HepG2 (cell line): ENCODE data around the gene CLP1. TPM values are rescaled to one million over a fixed set of nuclear protein-coding genes. Genes with fewer than 3 reads are reported as not detected.

ENCODE experiments used
- EZH2 ChIP-seq: conservative IDR thresholded peaks from 2 replicates; pipeline ENCODE4 v1.6.1; 2012; ENCODE audit warnings: mild to moderate bottlenecking, low read depth, low read length, moderate library complexity
- IKZF5 ChIP-seq: IDR thresholded peaks from 2 replicates; pipeline ENCODE4 v1.6.1; 2018; ENCODE audit warnings: missing genetic modification reagents, mild to moderate bottlenecking, missing compliant biosample characterization
- KAT8 ChIP-seq: IDR thresholded peaks from 2 replicates; pipeline ENCODE4 v1.6.1; 2016; ENCODE audit warnings: missing genetic modification reagents, missing compliant biosample characterization
- KLF9 ChIP-seq: IDR thresholded peaks from 2 replicates; pipeline ENCODE4 v1.6.1; 2016; ENCODE audit warnings: low read depth
- PCBP2 ChIP-seq: fragments of 200-400 bp; formaldehyde crosslinking; optimal IDR thresholded peaks from 2 replicates; pipeline ENCODE3; 2018; ENCODE audit warnings: low read length, low read depth; ENCODE audit not compliant: poor library complexity, severe bottlenecking
- RFXAP ChIP-seq: sonication (generic); formaldehyde crosslinking; IDR thresholded peaks from 2 replicates; pipeline ENCODE4 v1.4.0; 2020; ENCODE audit warnings: missing genetic modification reagents, borderline replicate concordance
- SMAD1 ChIP-seq: sonication (generic); formaldehyde crosslinking; IDR thresholded peaks from 2 replicates; pipeline ENCODE4 v1.4.0; 2020; ENCODE audit warnings: missing genetic modification reagents, low read depth, mild to moderate bottlenecking, borderline replicate concordance
- TAF15 ChIP-seq: fragments of 200-400 bp; formaldehyde crosslinking; IDR thresholded peaks from one replicate; pipeline ENCODE4 v1.6.1; 2018; ENCODE audit warnings: mild to moderate bottlenecking, low read depth, low read length; ENCODE audit not compliant: poor library complexity, severe bottlenecking
- ZBTB3 ChIP-seq: sonication (generic); formaldehyde crosslinking; IDR thresholded peaks from 2 replicates; pipeline ENCODE4 v1.4.0; 2020; ENCODE audit warnings: low read depth, mild to moderate bottlenecking, moderate library complexity, missing genetic modification reagents, borderline replicate concordance
- ZNF251 ChIP-seq: sonication (generic); formaldehyde crosslinking; IDR thresholded peaks from 2 replicates; pipeline ENCODE4 v1.9.0; 2021; ENCODE audit warnings: mild to moderate bottlenecking, missing genetic modification reagents
- ZNF333 ChIP-seq: sonication (generic); formaldehyde crosslinking; IDR thresholded peaks from 2 replicates; pipeline ENCODE4 v1.4.0; 2020; ENCODE audit warnings: mild to moderate bottlenecking, missing genetic modification reagents, borderline replicate concordance
- ZNF781 ChIP-seq: sonication (generic); formaldehyde crosslinking; IDR thresholded peaks from 2 replicates; pipeline ENCODE4 v1.5.1; 2020; ENCODE audit warnings: borderline replicate concordance, mild to moderate bottlenecking, missing genetic modification reagents; ENCODE audit errors: not compliant biosample characterization
- ZNF878 ChIP-seq: sonication (generic); formaldehyde crosslinking; IDR thresholded peaks from 2 replicates; pipeline ENCODE4 v1.8.1; 2023; ENCODE audit warnings: mild to moderate bottlenecking, missing genetic modification reagents, moderate library complexity
- polyA plus RNA-seq, 8 experiments: library from polyadenylated mRNA; depleted of rRNA in 3 of 8; stranded (reverse) in 7 of 8; unstranded in 1 of 8; fragments of >200 nt; fragmentation: Illumina TruSeq in 4 of 8; extraction: Trizol in 4 of 8; gene quantifications; 2 replicates each; pipeline versions ENCODE4 v1.2.1 to v1.2.3, GENCODE V29; 2011 to 2016; ENCODE audit warnings: low read depth in 4 of 8, missing spikeins in 1 of 8, mixed read lengths in 1 of 8; ENCODE audit not compliant: insufficient read depth in 1 of 8
- total RNA-seq, 5 experiments: library from RNA; depleted of rRNA; stranded (reverse); fragments of >200 nt; fragmentation: Illumina TruSeq; extraction: Trizol; gene quantifications; 2 replicates each; pipeline ENCODE4 v1.2.3, GENCODE V29; 2016; ENCODE audit warnings: low read depth in 1 of 5
- TF ChIP-seq, protein P1 (sequence below): sonication (generic); formaldehyde crosslinking; IDR thresholded peaks from 2 replicates; pipeline ENCODE4 v1.8.1; 2023; ENCODE audit warnings: mild to moderate bottlenecking, missing genetic modification reagents, borderline replicate concordance
- TF ChIP-seq, protein P2 (sequence below): sonication (generic); formaldehyde crosslinking; IDR thresholded peaks from 2 replicates; pipeline ENCODE4 v1.4.0; 2020; ENCODE audit warnings: mild to moderate bottlenecking, missing genetic modification reagents
- TF ChIP-seq, protein P3 (sequence below): sonication (generic); formaldehyde crosslinking; IDR thresholded peaks from 2 replicates; pipeline ENCODE4 v1.5.0; 2020; ENCODE audit warnings: mild to moderate bottlenecking, missing genetic modification reagents, borderline replicate concordance

Gene CLP1
- total and polyA plus RNA-seq, 2 of the 13 experiments (the other 11 are each of a cell fraction or from before 2014, with no cell fraction given), result 14.6 to 24.8 TPM

DNA sequence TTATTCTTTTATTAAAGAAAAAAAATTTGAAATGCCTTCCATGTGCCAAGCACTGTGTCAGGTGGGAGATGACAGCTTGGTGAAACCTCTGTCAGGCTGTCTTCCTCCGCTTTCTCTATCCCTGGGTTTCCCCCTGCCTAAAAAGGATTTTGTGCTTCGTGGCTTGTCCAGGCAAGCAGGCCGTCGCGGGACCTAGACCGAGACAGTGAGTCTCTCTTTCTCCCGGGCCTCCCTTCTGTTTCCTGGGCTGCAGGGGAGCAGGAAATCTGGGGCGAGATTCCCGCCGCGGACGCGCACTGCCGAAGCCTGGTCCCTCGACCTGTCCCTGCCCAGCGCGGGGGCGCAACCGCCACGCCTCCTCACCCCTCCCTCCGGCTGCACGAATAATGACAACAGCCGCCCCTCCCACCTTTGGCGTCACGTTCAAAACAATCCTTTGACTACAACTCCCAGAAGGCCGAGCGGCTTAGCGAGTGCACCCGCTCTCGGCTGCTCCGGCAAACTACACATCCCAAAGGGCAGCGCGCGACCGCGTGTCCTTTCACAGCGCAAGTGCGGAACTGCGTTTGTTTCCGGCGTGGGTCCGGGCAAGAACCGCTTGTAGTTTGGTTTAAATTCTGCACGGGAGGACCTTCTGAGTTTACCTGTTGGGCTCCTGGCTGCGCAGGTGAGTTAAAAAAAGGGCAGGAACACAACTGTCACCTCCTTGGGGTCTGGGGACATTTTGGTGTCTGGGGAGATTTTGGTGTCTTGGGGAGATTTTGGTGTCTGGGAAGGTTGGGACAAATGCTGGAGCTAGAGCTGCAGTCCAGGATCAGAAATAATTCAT, at the start of gene CLP1 (continued):
- TF ChIP-seq EZH2 (no peak), TAF15 (no peak), ZNF333 (CRISPR knock-in tag) (no peak), ZNF251 (CRISPR knock-in tag) (no peak; the same call in 1 of the 2 replicates), ZBTB3 (CRISPR knock-in tag) (no peak), KLF9 (no peak; the same call in 1 of the 2 replicates), SMAD1 (no peak), ZNF781 (CRISPR knock-in tag) (peak; percentile 50), ZNF878 (CRISPR knock-in tag) (0 out of 2 replicates have a peak, but pooled peaks have one; percentile 77), RFXAP (CRISPR knock-in tag) (peak; percentile 33; the same call in 1 of the 2 replicates), IKZF5 (CRISPR knock-in tag) (peak; percentile 70; the same call in 1 of the 2 replicates), PCBP2 (no peak), KAT8 (CRISPR knock-in tag) (peak; percentile 95)
- TF ChIP-seq, protein P1, sequence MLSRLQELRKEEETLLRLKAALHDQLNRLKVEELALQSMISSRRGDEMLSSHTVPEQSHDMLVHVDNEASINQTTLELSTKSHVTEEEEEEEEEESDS (CRISPR knock-in tag), result no peak
- TF ChIP-seq, protein P2, sequence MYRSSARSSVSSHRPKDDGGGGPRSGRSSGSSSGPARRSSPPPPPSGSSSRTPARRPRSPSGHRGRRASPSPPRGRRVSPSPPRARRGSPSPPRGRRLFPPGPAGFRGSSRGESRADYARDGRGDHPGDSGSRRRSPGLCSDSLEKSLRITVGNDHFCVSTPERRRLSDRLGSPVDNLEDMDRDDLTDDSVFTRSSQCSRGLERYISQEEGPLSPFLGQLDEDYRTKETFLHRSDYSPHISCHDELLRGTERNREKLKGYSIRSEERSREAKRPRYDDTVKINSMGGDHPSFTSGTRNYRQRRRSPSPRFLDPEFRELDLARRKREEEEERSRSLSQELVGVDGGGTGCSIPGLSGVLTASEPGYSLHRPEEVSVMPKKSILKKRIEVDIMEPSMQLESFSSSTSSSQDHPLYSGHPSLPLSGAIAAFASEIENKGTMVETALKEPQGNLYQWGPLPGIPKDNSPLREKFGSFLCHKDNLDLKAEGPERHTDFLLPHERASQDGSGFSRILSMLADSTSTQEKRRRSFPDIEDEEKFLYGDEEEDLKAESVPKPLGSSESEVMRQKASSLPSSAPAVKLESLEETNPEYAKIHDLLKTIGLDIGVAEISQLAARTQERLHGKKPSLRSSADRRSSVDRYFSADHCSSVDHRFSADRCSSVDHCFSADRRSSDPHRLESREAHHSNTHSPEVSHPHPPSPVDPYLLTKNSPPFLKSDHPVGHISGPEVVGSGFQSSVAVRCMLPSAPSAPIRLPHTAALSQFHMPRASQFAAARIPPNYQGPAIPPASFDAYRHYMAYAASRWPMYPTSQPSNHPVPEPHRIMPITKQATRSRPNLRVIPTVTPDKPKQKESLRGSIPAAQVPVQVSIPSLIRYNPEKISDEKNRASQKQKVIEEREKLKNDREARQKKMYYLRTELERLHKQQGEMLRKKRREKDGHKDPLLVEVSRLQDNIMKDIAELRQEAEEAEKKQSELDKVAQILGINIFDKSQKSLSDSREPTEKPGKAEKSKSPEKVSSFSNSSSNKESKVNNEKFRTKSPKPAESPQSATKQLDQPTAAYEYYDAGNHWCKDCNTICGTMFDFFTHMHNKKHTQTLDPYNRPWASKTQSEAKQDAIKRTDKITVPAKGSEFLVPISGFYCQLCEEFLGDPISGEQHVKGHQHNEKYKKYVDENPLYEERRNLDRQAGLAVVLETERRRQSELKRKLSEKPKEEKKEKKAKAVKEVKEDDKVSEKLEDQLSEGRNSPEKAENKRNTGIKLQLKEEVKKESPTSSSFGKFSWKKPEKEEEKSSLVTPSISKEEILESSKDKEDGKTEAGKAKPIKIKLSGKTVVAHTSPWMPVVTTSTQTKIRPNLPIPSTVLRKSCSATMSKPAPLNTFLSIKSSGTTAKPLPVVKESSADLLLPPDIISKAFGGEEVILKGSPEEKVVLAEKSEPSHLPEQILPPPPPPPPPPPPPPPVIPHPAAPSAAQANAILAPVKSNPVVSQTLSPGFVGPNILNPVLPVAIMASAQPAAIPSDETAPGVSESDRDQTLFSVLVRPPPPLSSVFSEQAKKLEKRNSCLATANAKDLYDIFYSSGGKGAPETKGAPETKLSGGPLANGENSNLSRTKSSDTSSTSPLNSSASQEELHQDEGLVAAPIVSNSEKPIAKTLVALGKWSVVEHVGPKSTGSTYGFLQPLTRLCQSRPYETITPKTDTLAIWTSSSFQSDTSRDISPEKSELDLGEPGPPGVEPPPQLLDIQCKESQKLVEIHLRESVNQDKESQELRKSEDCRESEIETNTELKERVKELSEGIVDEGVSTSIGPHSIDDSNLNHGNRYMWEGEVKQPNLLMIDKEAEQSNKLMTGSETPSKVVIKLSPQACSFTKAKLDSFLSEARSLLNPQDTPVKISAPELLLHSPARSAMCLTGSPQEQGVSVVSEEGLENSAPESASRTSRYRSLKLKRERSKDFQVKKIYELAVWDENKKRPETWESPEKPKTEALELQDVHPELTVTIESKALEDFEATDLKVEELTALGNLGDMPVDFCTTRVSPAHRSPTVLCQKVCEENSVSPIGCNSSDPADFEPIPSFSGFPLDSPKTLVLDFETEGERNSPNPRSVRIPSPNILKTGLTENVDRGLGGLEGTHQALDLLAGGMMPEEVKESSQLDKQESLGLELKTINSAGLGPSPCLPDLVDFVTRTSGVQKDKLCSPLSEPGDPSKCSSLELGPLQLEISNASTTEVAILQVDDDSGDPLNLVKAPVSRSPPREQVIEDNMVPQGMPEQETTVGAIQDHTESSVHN (CRISPR knock-in tag), result no peak
- TF ChIP-seq, protein P3, sequence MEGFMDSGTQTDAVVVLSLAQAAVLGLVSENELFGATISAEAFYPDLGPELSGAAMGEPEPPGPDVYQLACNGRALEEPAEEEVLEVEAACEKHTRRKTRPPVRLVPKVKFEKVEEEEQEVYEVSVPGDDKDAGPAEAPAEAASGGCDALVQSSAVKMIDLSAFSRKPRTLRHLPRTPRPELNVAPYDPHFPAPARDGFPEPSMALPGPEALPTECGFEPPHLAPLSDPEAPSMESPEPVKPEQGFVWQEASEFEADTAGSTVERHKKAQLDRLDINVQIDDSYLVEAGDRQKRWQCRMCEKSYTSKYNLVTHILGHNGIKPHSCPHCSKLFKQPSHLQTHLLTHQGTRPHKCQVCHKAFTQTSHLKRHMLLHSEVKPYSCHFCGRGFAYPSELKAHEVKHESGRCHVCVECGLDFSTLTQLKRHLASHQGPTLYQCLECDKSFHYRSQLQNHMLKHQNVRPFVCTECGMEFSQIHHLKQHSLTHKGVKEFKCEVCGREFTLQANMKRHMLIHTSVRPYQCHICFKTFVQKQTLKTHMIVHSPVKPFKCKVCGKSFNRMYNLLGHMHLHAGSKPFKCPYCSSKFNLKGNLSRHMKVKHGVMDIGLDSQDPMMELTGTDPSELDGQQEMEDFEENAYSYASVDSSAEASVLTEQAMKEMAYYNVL (CRISPR knock-in tag), result 0 out of 2 replicates have a peak, but pooled peaks have one; percentile 40
